ENCODE data around the gene TRAK1. TPM values are rescaled to one million over a fixed set of nuclear protein-coding genes. Genes with fewer than 3 reads are reported as not detected.

Gene TRAK1
- total RNA-seq, 1 donor from 2014 or later, result 101 TPM

DNA sequence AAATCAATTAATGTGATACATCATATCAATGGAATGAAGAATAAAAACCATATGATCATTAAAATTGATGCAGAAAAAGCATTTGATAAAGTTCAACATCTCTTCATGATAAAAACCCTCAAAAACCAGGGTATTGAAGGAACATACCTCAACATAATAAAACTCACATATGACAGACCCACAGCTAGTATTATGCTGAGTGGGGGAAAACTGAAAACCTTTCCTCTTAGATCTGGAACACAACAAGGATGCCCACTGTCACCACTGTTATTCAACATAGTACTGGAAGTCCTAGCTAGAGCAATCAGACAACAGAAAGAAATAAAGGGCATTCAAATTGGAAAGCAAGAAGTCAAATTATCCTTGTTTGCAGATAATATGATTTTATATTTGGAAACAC lies 144.4 kb downstream of the TRAK1 start:
- no peak for DNase-seq (ENCODE audit: low spot score)

DNA sequence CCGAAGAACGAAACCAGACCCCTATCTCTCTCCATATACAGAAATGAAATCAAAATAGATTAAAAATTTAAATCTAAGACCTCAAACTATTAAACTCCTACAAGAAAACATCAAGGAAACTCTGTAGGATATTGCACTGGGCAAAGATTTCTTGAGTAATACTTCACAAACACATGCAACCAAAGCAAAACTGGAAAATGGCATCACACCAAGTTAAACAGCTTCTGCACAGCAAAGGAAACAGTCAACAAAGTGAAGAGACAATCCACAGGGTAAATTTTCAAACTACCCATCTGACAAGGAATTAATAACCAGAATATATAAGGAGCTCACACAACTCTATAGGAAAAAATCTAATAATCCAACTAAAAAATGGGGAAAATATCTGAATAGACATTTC lies 145.5 kb downstream of the TRAK1 start:
- no peak for DNase-seq (ENCODE audit: low spot score)

- DNase-seq (ENCODE audit: low spot score), result no peak
These were observed 154.9 kb downstream of the TRAK1 start for GRCh38 chr3:42246091-42246490.

DNA sequence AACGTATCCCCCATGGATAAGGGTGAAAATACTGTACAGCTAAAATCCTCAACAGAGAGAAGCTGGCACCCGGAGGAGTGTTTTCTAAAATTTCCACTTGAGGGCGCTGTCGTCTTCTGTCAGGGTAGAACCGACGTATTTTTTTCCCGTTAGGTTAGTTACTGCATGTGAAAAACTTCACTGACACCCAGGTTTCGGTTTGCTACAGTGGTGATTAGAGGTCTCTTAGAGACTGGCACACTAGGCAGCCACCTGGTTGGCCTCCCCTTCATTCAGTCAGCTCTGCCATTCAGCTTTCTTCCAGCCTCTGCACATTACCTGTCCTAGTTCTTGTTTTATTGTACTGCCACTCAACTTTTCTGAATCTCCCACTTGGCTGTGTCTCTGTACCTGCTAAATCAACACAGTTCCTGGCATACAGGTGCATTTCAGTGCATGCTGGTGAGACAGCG lies 156.4 kb downstream of the TRAK1 start:
- peak; percentile 62 for DNase-seq (ENCODE audit: low spot score)

- no peak for DNase-seq (ENCODE audit: low spot score)
These were observed 159.6 kb downstream of the TRAK1 start for GRCh38 chr3:42250761-42251160.

DNA sequence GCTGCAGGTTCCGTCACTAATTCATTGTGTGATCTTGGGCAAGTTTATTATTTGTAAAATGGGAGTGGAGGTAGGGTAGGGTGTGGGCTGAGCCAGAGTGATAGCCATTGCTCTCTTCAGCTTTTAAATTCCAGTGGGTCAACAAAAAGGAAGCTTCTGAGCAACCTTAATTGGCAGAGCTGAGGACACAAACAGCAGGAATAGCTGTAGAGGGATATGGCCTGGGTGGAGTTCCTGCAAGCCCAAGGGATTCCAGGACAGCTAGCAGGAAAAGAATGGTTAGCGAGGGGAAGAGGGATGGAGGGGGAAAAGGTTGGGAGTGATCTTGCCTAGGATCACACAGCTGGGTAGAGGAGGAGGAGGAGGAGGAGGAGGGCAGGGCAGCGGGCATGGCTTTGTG lies 163.4 kb downstream of the TRAK1 start:
- no peak for DNase-seq (ENCODE audit: low spot score)

- no peak for DNase-seq (ENCODE audit: low spot score)
These were observed 165.1 kb downstream of the TRAK1 start for GRCh38 chr3:42256135-42256819.

GRCh38 chr3:42257007-42257406 lies 165.8 kb downstream of the TRAK1 start:
- DNase-seq (ENCODE audit: low spot score), result no peak

DNA sequence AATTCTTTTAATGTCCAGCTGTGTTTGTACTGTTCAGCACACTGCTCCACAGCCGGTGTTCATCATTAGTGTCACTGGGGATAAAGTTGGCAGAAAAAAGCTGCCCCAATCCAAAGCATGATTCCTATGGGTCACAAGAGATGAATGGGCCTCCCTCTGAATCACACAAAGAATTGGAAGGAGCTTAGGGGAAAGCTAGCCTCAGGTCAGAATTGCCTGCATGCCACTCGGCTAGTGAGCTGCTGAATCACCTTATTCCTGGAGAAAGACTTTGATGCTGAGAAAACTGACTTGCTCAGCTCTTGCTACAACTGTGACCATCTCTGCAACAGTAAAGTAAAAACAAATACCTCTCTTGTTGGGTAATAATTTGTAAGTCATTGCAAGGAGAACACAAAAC lies 171.4 kb downstream of the TRAK1 start:
- DNase-seq (ENCODE audit: low spot score), result no peak

DNA sequence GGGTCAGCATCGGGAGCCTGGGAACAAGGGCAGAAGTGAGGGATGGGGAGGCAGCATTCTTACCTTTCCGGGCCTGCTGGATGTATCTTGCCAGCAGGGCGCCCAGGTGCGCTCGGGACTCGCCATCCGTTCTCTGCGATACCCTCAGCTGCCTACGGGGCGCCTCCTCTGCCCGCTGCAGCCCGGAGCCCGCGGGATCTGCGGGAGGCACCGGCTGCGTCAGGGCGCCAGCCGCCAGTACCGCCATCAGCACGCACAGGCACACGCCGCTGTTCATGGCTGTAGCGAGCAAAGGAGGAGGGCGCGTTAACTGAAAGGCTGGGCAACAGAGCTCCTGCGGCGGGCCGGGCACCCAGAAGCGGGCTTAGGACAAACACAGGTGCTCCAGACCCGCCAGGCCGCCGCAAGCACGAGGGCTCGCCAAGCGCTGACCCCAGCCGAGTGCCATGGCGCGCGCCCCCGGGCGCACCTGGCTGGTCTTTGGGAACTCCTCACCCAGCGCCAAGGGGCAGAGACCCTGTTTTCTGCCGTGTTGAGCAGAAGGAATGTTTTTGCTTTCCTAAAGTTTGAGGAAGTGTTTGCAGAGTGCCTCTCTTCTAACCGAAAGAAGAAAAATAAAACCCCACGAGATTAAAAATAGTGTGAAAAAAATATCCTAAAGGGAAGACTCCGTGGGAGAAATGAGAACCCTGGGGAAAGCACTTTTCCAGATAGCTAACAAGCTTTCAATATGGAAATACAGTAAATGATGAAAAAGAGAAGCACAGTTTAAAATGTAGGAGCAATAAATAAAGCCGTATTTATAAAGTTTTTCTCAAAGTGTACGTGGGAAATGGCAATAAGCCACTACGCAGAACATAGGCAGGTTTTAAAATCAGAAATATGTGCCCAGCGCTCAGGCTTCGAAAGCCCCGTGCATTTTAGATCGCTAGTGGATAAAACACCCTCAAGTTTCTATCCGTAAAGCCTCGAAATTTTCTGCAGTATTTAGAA lies 172.5 kb downstream of the TRAK1 start:
- DNase-seq (ENCODE audit: low spot score), result no peak

- DNase-seq (ENCODE audit: low spot score), result peak; percentile 36
These were observed 173.4 kb downstream of the TRAK1 start for GRCh38 chr3:42264399-42265058.

- DNase-seq (ENCODE audit: low spot score), result no peak
These were observed 174.2 kb downstream of the TRAK1 start for GRCh38 chr3:42265059-42265991.

DNA sequence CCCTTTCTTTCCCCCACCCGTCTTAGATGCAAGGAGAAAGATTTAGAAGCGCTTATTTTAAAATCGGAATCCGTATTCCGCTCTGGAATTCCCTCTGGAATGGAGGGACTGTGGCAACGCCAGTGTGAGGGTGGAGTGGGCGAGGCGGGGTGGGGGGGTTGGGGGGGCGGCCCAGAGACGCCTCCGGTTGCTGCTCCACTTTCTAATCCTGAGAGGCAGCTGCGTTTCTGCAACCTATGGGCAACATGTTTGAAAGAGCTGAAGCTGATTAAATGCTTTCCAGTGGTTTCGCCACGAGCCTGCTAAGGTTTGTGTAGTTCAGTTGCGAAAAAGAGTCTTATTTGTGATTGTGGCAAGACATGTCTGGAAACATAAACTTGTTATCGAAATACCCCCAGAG lies 174.9 kb downstream of the TRAK1 start, which contains the start of gene CCK:
TSS of gene CCK (minus strand) at position 101 of the 400 bp plus-strand sequence. CDS start 2,555 bp downstream, outside the sequence.
- DNase-seq (ENCODE audit: low spot score), result no peak

DNA sequence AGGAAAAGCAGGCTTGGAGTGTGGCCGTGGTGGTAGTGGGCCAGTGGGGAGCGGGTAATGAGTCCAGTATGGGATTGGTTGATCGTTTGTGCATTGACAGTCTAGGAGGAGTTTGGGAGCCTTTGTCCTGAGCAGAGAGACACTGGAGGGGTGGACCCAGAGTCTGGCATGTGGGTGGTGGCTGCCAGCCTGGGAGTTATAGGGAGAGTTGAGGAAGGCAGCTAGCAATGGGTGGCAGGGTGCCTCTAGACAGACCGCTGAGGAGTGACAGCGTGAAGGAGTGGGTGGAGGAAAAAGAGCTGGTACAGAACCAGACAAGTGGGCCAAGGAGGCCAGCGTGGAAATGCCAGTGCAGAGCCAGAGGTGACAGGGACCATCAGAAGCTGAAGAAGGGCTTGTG lies 176.7 kb downstream of the TRAK1 start:
- DNase-seq (ENCODE audit: low spot score), result no peak

- no peak for DNase-seq (ENCODE audit: low spot score)
These were observed 178.5 kb downstream of the TRAK1 start for GRCh38 chr3:42269647-42270046.

DNA sequence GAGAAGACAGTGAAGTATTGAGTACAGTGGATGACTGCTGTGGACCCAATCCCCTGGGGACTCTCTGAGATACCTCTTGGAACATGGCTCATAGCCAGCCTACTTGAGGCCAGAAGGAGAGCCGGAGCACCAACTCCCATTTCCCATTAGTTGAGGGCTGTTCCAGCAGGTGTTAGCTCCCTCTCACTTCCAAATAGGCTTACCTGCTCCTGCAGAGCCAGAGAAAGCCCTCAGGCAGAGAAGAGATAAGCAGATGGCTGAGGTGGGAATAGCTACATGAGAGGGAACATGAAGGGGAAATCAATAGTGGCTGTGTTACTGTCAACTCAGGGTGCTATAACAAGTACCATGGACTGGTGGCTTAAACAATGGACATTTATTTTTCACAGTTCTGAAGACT lies 179.4 kb downstream of the TRAK1 start:
- no peak for DNase-seq (ENCODE audit: low spot score)

GRCh38 chr3:42271786-42272185 lies 180.6 kb downstream of the TRAK1 start:
- DNase-seq (ENCODE audit: low spot score), result no peak

- DNase-seq (ENCODE audit: low spot score), result no peak
These were observed 182.2 kb downstream of the TRAK1 start for GRCh38 chr3:42273361-42273760.

- no peak for DNase-seq (ENCODE audit: low spot score)
These were observed 183.1 kb downstream of the TRAK1 start for GRCh38 chr3:42274266-42274665.

- no peak for DNase-seq (ENCODE audit: low spot score)
These were observed 184.1 kb downstream of the TRAK1 start for GRCh38 chr3:42275217-42275616.

Measured in mucosa of gallbladder (tissue), 1 donor.